Keratinocyte (primary cell): ENCODE data around the gene HES3. TPM values are rescaled to one million over a fixed set of nuclear protein-coding genes. Genes with fewer than 3 reads are reported as not detected.

Source experiments
- DNase-seq: peaks from one replicate; pipeline ENCODE4 v3.0.0-alpha.2; 2011; ENCODE audit warnings: low read depth, missing footprints, low spot score
- FAIRE-seq: peaks from 2 replicates; lab custom pipeline; 2011; peaks lifted over from hg19 to GRCh38; lab: Jason Lieb, UNC
- H2AFZ ChIP-seq: 2 replicates; pipeline ENCODE4 v1.6.0; 2012; ENCODE audit warnings: low read length, control low read depth, inconsistent platforms; ENCODE audit not compliant: control insufficient read depth
- H3K27ac ChIP-seq: 2 replicates; pipeline ENCODE4 v1.5.1; 2011; ENCODE audit warnings: low read length; ENCODE audit not compliant: control insufficient read depth, insufficient read depth
- H3K27me3 ChIP-seq: 3 replicates; pipeline ENCODE4 v1.6.0; 2011; ENCODE audit warnings: low read length; ENCODE audit not compliant: control insufficient read depth, insufficient read depth; ENCODE audit errors: extremely low read depth
- H3K36me3 ChIP-seq, 2 experiments: 2 replicates in 1 of 2; 3 replicates in 1 of 2; pipeline ENCODE4 v1.5.1; 2011; ENCODE audit warnings: low read length in 2 of 2, mild to moderate bottlenecking in 1 of 2; ENCODE audit not compliant: control insufficient read depth in 2 of 2, insufficient read depth in 2 of 2; ENCODE audit errors: extremely low read depth in 1 of 2
- H3K4me1 ChIP-seq: 3 replicates; pipeline ENCODE4 v1.5.1; 2011; ENCODE audit warnings: low read length; ENCODE audit not compliant: control insufficient read depth, insufficient read depth; ENCODE audit errors: extremely low read depth
- H3K4me2 ChIP-seq: 3 replicates; pipeline ENCODE4 v1.6.0; 2011; ENCODE audit warnings: low read depth, low read length; ENCODE audit not compliant: control insufficient read depth, insufficient read depth; ENCODE audit errors: extremely low read depth
- H3K4me3 ChIP-seq, 3 experiments: fragments of 200-600 bp in 1 of 3; sonication (generic) in 1 of 3; 2 replicates in 2 of 3; 3 replicates in 1 of 3; pipeline ENCODE4 v1.5.1; 2011 to 2016; ENCODE audit warnings: low read length in 3 of 3, mild to moderate bottlenecking in 3 of 3, control low read depth in 2 of 3, inconsistent platforms in 1 of 3, low read depth in 1 of 3, mixed read lengths in 1 of 3, mixed run types in 1 of 3, moderate library complexity in 1 of 3; ENCODE audit not compliant: control insufficient read depth in 2 of 3, insufficient read depth in 2 of 3; ENCODE audit errors: extremely low read depth in 1 of 3
- H3K79me2 ChIP-seq: 2 replicates; pipeline ENCODE4 v1.6.0; 2012; ENCODE audit warnings: low read length; ENCODE audit not compliant: control insufficient read depth, insufficient read depth
- H3K9ac ChIP-seq: 3 replicates; pipeline ENCODE4 v1.6.0; 2011; ENCODE audit warnings: low read length; ENCODE audit not compliant: control insufficient read depth, insufficient read depth; ENCODE audit errors: extremely low read depth
- H3K9me1 ChIP-seq: 3 replicates; pipeline ENCODE4 v1.6.0; 2011; ENCODE audit warnings: low read length; ENCODE audit not compliant: control insufficient read depth, insufficient read depth; ENCODE audit errors: extremely low read depth
- H3K9me3 ChIP-seq: 2 replicates; pipeline ENCODE4 v1.5.1; 2012; ENCODE audit warnings: low read depth, low read length; ENCODE audit not compliant: control insufficient read depth
- H4K20me1 ChIP-seq: 3 replicates; pipeline ENCODE4 v1.6.0; 2011; ENCODE audit warnings: low read length; ENCODE audit not compliant: control insufficient read depth, insufficient read depth; ENCODE audit errors: extremely low read depth
- EZH2 ChIP-seq: IDR thresholded peaks from one replicate; pipeline ENCODE4 v1.6.1; 2012; ENCODE audit warnings: inconsistent platforms, mild to moderate bottlenecking, low read length, moderate library complexity
- dilution Hi-C: fragments of 300-500 bp; cut with MboI; formaldehyde crosslinking; loops from one replicate; pipeline ENCODE4 v1.7.0; 2020; ENCODE audit warnings: low sequenced_read_pairs; ENCODE audit not compliant: extremely low pct_ligation_motif_present
- polyA plus RNA-seq, 5 experiments: library from polyadenylated mRNA; depleted of rRNA in 3 of 5; stranded (reverse) in 3 of 5; stranded (forward) in 1 of 5; unstranded in 1 of 5; fragments of >200 nt; gene quantifications; 1 replicate in 1 of 5; 2 replicates in 3 of 5; 3 replicates in 1 of 5; pipeline versions ENCODE4 v1.2.1 to v1.2.3, GENCODE V29; 2011 to 2012; ENCODE audit warnings: missing spikeins in 2 of 5, low read depth in 1 of 5, low replicate concordance in 1 of 5
- TF ChIP-seq, protein P1 (sequence below), 3 experiments: IDR thresholded peaks in 1 of 3; conservative IDR thresholded peaks in 1 of 3; optimal IDR thresholded peaks in 1 of 3; 2 replicates in 2 of 3; 3 replicates in 1 of 3; pipeline versions ENCODE3 to v1.5.1; 2011; ENCODE audit warnings: low read length in 3 of 3, mild to moderate bottlenecking in 3 of 3, moderate library complexity in 2 of 3, control low read depth in 1 of 3, inconsistent platforms in 1 of 3; ENCODE audit not compliant: insufficient read depth in 2 of 3; ENCODE audit errors: extremely low read depth in 1 of 3

The HES3 gene
- polyA plus RNA-seq, 1 donor (not counting 4 experiments of a cell fraction or from before 2014, with no cell fraction given) = not detected

GRCh38 chr1:6256645-6257044 is 12.7 kb downstream of the HES3 start:
- no peaks in the 10 kb centered on the region for H3K79me2 ChIP-seq
- H3K27ac ChIP-seq = no peak overlapping the region
- TF ChIP-seq, protein P1, sequence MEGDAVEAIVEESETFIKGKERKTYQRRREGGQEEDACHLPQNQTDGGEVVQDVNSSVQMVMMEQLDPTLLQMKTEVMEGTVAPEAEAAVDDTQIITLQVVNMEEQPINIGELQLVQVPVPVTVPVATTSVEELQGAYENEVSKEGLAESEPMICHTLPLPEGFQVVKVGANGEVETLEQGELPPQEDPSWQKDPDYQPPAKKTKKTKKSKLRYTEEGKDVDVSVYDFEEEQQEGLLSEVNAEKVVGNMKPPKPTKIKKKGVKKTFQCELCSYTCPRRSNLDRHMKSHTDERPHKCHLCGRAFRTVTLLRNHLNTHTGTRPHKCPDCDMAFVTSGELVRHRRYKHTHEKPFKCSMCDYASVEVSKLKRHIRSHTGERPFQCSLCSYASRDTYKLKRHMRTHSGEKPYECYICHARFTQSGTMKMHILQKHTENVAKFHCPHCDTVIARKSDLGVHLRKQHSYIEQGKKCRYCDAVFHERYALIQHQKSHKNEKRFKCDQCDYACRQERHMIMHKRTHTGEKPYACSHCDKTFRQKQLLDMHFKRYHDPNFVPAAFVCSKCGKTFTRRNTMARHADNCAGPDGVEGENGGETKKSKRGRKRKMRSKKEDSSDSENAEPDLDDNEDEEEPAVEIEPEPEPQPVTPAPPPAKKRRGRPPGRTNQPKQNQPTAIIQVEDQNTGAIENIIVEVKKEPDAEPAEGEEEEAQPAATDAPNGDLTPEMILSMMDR (optimal IDR thresholded peaks at IDR 0.05 in 1 of 3, IDR thresholded peaks at IDR 0.05 in 1 of 3, conservative IDR thresholded peaks at IDR 0.05 in 1 of 3; ENCODE audit: extremely low read depth in 1 of 3, insufficient read depth in 2 of 3, low read length in 3 of 3) = no peak
- no peak for TF ChIP-seq EZH2
- no peaks in the 10 kb centered on the region for H3K9me3 ChIP-seq
- DNase-seq (no peak), FAIRE-seq (no peak)
- H3K27me3 ChIP-seq = no peaks in the 10 kb centered on the region
- H3K36me3 ChIP-seq = peaks cover 6% of the 10 kb centered on the region in 2 experiments
- H3K4me3 ChIP-seq = no peak overlapping the region
- no peak overlapping the region for H3K9ac ChIP-seq
- H4K20me1 ChIP-seq = no peaks in the 10 kb centered on the region
- no peak overlapping the region for H2AFZ ChIP-seq
- peaks cover 3% of the 10 kb centered on the region for H3K9me1 ChIP-seq
- H3K4me2 ChIP-seq = no peak overlapping the region
- H3K4me1 ChIP-seq = peaks cover 17% of the 10 kb centered on the region
- dilution Hi-C loops = no loop called here

DNA sequence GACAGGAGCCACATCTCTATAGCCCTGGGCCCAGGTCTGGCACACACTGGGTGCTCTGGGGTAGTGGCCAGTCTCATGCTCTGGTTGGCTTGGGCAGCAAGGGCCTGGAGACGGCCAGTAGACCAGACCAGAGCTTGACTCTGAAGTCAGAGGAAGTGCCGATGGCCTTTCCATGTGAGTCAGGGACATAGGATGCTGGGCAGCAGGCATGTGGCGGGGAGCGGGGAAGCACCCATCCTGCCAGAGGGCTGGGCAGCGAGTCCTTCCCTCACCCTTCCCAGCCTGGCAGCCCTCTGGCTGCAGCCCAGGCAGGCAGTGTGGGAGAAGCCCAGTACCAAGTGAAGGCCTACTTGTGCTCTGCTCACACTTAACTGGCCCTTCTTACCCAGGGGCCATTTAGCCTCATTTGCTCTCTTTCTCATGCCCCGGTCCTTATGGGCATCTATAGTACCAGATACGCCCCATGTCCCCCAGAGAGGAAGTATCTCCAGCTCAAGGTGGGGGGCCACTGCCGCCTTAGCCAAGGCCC is 13.6 kb downstream of the HES3 start:
- H3K9me3 ChIP-seq = no peaks in the 10 kb centered on the region
- H3K27ac ChIP-seq = no peak overlapping the region
- H3K4me2 ChIP-seq = no peak overlapping the region
- no peak overlapping the region for H2AFZ ChIP-seq
- FAIRE-seq (no peak), DNase-seq (no peak)
- H3K9me1 ChIP-seq = peaks cover 3% of the 10 kb centered on the region
- H4K20me1 ChIP-seq = no peaks in the 10 kb centered on the region
- H3K27me3 ChIP-seq = no peaks in the 10 kb centered on the region
- no peak overlapping the region for H3K4me3 ChIP-seq
- dilution Hi-C loops = no loop called here
- TF ChIP-seq, protein P1 (optimal IDR thresholded peaks at IDR 0.05 in 1 of 3, IDR thresholded peaks at IDR 0.05 in 1 of 3, conservative IDR thresholded peaks at IDR 0.05 in 1 of 3; ENCODE audit: extremely low read depth in 1 of 3, insufficient read depth in 2 of 3, low read length in 3 of 3) = no peak
- no peak for TF ChIP-seq EZH2
- H3K36me3 ChIP-seq = peaks cover 6% of the 10 kb centered on the region in 2 experiments
- H3K79me2 ChIP-seq = no peaks in the 10 kb centered on the region
- H3K4me1 ChIP-seq = peaks cover 17% of the 10 kb centered on the region
- no peak overlapping the region for H3K9ac ChIP-seq
